Left lobe of liver (tissue), 2 donors: Measurements from ENCODE around the gene COPG2. TPM values are rescaled to one million over a fixed set of nuclear protein-coding genes. Genes with fewer than 3 reads are reported as not detected.
"Not testable (repeated sequence)": the region's sequence is repeated elsewhere in the genome, so short reads cannot be mapped to it uniquely, and the experiment has no call there.

ENCODE experiments used
- ATAC-seq: fragments of 200-7000 bp; cut with Tn5 transposase; one replicate; pipeline ENCODE4 v1.9.1; 2020; ENCODE audit warnings: mild to moderate bottlenecking, moderate library complexity
- DNase-seq: peaks from one replicate; pipeline ENCODE4 v3.0.0-alpha.2; 2020; ENCODE audit warnings: low spot score
- total RNA-seq: library from RNA; stranded (reverse); gene quantifications from one replicate; pipeline ENCODE4 v1.2.1, GENCODE V29; 2021
- donor health status: DM: no; HTN: no; CAD: no; lungs with moderate emphysema.
- donor health status: DM: no; HTN: yes; CAD: no.

The COPG2 gene
- total RNA-seq, 1 donor from 2014 or later = 5.4 TPM

DNA sequence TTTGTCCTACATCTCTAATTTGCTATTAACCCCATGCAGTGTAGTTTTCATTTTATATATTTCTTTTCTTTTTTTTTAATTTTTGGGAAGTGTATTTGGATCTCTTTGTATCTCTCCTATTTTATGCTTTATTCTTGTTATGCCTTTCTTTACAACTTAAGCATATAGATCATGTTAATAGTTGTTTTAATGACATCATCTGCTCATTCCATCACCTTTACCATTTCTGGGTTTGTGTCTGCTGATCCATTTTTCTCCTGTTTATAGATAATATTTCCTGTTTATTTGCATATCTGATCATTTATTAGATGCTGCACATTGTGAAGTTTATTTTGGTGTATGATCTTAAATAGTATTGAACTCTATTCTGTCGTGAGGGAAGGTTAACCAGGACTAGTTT lies 13.7 kb downstream of the COPG2 start:
- ATAC-seq = no peak
- DNase-seq = no peak

DNA sequence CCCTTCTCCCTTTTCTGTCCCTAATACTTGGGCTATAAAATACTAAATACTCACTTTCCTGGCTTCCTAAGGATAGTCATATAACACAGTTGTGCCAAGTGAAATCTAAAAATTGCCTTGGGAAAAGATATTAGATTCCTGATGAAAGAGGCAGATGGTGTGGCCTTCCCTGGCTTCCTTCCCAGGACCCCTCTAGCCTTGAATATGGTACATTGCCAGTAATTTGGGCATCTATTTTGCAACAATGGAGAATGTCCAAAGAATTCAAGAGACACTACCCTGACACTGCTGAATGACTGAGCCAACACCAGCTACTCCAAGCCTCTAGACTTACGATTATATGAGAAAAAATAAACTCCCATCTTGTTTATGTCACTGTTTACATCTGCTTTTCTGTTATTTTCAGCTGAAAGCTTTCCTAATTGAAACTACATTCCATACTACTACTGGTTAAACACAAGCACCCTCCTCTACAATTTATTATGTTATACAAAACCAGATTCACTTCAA lies 17.9 kb downstream of the COPG2 start:
- DNase-seq = no peak
- ATAC-seq = no peak

DNA sequence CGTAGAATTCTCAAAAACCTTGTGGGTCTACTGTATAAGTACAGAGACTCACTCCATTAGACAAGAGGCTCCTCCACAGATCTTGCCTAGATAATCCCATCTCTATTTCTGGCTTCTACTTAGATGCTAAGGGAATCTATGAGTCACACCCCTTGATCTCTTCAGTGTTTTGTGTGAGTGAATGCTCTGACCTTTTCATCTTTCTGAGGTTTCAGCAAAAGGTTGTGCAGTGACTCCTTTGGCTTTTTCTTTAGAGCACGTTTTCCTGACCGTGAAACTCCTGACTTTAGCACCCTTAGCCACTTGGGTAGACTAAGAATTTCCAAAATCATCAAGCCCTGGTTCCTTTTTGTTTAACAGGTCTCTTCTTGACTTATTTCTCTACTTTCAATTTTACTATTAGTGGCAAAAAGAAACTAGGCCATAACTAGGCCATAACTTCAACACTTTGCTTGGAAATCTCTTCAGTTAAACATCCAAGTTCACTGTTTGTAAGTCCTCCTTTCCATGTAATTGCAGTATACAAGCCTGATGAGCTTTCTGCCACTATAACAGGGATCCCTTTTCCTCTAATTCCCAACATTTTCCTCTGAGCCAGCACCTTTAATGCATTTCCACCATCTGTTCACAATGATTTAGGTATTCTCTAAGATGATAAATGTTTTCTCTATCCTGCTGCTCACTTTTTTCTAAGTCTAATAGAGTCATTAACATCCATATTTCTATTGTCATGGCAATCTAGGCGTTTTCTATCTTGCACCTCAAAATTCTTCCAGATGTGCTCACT lies 19.4 kb downstream of the COPG2 start:
- DNase-seq = no peak
- ATAC-seq = no peak

DNA sequence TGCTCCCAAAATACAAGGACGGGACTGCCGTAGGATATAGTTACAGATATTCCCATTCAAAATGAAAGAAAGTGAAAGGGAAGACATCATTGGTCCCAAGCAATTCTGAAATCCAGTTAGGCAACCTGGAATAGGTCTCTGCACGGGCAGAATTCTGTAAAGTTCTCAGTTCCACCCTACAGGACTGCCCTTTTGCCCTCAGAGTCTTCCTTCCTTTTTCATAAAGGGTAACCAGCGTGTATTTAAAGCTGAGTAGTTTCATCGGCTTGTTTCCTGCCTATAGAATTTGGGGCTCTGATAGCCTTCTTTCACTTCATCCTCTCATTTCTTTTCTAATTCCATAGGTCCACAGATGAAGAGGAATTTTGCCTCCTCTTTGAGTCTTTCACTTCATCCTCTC lies 20.0 kb downstream of the COPG2 start:
- DNase-seq (no peak), ATAC-seq (no peak)

DNA sequence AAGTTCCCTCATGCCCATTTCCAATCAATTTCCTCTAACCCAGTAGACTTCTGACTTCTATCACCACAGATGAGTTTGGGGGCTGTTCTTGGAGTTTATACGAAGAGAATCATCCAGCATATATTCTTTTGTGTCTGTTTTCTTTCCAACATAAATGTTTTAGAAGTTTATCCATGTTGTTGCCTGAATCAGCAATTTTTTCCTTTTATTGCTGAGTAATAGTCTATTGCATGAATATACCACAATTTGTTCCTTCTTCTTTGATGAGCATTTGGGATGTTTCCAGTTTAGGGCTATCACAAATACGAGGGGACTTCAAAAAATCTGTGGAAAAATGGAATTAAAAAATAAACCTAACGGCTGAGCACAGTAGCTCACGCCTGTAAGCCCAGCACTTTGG lies 26.2 kb downstream of the COPG2 start:
- DNase-seq (no peak), ATAC-seq (no peak)

DNA sequence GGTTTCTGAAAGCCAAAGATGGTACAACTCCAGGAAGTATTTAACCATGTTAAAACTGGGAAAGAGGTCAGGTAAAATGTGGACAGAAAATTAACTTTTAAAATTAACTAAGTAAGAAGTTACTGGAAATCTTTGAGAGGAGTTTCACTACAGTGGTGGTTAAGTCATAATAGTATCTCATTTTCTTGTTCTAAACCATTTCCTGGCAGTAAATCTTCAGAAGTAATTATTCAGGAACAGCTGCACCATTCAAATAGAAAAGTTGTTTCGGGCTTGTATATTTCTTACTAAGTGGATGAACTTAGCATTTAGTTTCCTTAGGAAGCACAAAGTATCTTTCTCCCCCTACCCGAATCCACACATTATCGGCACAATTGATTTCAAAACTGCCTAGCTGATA lies 27.1 kb downstream of the COPG2 start:
- ATAC-seq (no peak), DNase-seq (no peak)

DNA sequence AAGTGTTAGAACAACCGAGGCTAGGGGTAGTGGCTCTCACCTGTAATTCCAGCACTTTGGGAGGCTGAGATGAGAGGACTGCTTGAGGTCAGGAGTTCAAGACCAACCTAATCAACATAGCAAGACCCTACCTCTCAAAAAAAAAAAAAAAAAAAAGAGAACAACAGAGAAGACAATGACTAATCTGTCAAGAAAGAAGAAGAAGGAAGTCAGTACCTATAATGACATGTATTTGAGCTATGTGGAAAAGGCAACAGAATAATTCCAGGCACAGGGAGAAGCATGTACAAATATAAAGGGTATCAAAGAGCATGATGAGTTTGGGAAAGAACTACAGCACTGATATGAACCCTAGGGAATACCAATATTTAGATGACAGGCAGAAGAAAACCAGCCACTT lies 27.5 kb downstream of the COPG2 start:
- no peak for DNase-seq

DNA sequence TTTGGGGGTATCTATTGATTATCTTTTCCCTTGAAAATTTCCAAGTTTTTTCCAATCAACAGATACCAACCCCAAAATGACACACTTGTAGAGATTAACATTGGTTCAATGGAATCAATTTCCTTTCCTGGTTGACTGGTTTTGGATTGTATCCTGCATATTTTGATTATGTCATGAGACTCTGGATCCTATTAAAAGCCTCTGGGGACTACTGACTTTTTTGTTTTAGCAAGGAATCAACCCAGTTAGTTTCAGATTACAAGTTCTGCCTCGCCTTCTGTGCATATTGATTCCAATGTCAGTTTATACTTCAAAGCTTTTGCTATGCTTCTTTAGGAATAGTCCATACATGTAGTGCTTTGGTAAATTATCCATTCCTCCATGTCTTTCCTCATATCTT lies 29.2 kb downstream of the COPG2 start:
- ATAC-seq = no peak
- DNase-seq = no peak

More for the DNA sequence above, 27.5 kb downstream of the COPG2 start:
- no peak for ATAC-seq

DNA sequence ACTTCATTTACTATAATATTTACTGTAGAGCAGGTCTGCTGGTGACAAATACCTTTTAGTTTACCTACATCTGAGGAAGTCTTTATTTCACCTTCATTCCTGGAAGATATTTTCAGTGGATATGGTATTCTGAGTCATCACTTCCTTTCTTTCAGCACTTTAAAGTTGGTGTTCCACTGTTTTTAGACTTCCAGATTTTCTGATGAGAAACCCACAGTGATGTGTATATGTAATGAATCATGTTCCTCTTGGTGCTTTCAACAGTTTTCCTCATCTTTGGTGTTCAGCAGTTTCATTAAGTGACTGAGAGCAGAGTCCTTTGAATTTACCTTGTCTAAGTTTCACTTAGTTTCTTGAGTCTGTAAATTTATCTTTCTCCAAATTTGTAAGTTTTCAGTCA lies 36.4 kb downstream of the COPG2 start:
- DNase-seq = no peak
- ATAC-seq = no peak

DNA sequence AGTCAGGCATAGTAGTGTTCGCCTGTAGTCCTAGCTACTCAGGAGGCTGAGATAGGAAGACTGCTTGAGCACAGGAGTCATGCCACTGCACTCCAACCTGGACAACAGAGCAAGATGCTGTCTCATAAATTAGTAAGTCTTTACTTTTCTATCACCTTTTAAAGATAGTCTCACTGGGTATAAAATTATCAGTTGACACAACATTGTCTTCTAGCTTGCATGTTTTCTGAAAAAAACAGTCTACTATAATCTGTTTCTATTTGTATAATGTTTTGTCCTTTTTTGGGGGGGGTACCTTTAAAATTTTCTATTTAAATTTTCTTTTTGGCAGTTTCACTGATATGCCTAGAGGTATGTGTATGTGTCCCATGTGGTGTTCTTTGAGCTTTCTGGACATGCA lies 39.6 kb downstream of the COPG2 start:
- ATAC-seq = no peak
- DNase-seq = no peak

DNA sequence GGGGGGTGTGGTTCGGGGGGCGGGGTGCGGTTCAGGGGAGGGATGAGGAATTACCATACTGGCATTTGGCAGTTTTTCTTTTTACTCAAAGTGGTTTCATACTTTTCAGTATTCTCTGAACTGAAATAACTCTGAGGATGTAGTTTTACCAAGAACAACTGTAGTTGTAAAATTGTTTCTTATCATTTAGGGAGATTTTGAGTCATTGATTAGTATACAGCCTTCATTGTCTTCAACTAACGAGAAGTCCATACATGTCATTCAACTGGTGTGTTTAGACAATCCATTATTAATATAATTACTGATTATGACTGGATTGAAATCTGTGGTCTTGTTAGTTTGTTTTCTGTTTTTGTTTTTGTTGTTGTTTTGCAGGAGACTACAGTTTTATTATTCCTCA lies 40.8 kb downstream of the COPG2 start:
- no peak for DNase-seq
- no peak for ATAC-seq

DNA sequence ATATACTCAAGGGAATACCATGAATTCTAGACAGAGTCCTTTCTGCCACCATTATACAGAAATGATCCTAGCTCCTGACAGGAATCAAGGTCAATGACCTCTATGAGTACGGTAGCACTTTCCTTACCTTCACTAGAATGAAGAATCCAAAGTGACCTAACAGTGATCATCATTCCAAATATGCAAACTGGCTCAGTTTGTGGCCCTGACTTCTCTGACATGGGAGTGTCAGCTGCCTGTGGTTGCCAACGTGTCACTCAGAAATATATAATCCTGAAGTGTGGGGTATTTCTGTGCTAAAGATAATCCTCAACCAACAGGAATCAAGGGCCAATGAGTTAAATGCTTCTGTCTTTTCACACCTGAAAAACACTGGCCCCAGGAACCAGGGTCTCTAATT lies 45.7 kb downstream of the COPG2 start:
- ATAC-seq (no peak), DNase-seq (no peak)

DNA sequence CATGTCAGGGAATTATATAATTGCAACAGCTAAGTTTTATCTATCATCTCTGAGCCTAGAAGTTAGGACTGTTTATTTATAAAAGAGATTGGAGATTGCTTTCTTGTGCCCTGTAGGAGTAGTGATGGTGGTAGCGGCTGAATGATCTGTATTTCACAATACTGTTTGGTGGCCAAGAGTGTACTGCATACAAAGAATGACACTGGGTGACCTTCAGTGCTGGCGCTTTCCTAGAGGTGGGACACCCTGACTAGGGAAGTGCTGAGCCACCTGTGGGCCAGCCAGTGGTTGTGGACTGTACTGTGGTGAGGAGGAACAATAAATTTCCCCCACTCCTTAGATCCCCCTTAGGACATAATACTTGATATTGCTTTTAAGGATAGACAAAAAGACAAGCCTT lies 53.0 kb downstream of the COPG2 start:
- peak; percentile 58 for DNase-seq
- peak; percentile 100 for ATAC-seq

DNA sequence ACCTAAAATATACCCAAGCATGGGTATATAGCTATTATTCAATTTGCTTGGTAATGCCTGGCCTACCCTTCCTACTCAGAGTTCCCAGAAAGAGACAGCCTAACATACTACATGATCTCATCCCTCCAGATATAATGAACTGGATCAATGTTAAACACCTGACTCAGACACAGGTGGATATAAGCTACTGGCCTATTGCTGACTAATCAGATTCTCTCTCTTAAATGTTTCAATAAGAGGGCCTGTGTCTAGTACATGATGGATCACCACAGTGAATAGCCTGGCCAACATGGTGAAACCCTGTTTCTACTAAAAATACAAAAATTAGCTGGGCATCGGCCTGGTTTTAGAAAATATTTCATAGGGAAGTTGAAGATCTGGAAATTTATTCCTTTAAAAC lies 54.1 kb downstream of the COPG2 start:
- no peak for DNase-seq
- ATAC-seq = no peak

DNA sequence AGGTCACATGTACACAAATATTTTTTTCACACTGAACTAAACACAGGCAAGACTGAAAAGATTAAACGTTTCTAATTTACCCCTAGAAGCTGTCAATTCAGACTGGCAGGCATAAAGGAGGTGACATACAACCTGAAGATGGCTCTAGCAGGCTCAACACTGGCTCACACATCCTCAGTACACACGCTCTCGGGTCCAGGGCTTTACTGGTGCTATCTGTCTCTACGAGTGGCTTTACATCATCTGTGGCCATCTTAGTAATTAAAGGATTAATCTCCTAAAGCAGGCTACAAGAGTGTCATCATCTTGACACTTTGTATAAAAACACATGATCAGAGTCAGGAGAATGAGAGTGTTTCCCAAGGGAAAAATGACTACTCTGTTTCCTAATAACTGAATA lies 57.3 kb downstream of the COPG2 start:
- no peak for ATAC-seq
- no peak for DNase-seq

DNA sequence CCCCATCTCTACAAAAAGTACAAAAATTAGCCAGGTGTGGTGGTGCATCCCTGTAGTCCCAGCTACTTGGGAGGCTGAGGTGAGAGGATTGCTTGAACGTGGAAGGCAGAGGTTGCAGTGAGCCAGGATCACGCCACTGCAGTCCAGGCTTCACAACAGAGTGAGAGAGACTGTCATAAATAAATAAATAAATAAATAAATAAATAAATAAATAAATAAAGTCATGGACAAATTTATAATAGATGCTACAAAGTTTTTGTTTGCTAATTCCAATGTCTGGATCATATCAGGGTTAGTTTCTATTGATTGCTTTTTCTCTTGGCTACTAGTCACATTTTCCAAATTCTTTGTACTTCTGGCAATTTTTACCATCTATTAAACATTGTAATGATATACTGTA lies 61.5 kb downstream of the COPG2 start:
- DNase-seq, ATAC-seq: not testable (repeated sequence)

DNA sequence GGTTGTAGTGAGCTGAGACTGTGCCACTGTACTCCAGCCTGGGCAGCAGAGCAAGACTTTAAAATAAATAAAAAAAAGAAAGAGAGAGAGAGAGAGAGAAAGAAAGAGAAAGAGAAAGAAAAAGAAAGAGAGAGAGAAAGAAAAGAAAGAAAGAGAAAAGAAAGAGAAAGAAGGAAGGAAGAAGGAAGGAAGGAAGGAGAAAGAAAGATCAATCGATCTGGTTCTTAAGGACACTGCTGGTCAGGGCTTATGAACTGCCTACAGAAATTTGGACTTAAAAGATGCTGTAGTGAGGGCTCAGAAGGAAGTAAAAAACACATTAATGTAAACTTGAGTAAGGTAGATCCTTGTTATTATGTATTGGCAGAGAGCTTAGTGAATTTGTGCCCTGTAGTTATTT lies 62.4 kb downstream of the COPG2 start:
- no peak for DNase-seq

DNA sequence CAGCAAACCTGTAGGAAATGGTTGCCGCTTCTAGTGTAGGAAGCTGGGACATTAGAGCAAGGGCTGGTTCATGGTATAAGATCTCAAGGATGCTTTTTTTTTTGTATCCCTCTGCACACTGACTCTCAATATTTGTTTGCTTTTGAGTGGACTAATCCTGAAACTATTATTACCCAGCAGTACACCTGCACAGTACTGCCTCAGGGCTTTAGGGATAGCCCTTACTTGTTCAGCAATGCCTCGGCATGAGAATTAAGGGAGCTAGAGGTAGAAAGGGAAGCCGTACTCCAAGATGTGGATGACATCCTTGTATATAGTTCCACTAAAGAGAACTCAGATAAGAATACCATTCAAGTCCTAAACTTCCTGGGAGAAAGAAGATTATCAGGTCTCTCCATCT lies 70.5 kb downstream of the COPG2 start:
- DNase-seq (no peak), ATAC-seq (no peak)

More for the DNA sequence above, 62.4 kb downstream of the COPG2 start:
- no peak for ATAC-seq

DNA sequence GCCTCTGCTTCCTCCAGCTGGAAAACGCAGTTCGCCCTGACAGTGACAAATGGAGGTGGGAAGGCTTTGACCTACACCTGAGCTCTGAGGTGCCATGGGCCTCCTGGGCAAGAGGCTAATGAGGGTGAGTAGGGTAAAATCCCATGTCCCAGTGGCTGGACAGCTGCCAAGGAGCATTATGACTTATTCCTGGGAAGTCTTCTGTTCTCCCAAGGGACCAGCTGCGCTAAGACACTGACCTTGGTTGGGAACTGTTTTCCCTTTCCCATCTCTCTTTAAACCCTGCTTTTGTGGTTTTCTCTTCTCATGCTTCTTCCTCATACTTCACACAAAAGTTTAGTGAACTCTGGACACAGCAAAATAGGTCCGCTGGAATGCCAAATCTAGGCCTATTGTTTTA lies 72.6 kb downstream of the COPG2 start:
- DNase-seq (no peak), ATAC-seq (no peak)

DNA sequence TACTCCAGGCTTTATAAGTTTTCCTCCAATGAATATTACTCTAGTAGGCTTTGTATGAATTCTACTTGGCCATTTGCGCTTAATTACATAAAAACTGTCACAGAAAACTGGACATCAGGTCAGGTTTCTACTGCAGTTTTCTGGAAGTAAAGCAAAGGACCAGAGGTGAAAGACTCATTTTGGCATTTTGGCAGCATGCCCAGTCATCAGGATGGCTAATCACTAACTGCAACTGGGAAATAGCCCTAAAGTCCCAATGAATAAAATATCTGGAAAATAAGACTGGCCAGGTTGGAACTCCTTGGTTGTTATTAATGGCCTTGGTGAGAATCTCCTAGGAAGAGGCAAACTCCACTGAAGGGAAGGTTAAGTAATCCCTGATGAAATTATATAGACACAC lies 75.5 kb downstream of the COPG2 start:
- no peak for DNase-seq
- ATAC-seq = no peak

DNA sequence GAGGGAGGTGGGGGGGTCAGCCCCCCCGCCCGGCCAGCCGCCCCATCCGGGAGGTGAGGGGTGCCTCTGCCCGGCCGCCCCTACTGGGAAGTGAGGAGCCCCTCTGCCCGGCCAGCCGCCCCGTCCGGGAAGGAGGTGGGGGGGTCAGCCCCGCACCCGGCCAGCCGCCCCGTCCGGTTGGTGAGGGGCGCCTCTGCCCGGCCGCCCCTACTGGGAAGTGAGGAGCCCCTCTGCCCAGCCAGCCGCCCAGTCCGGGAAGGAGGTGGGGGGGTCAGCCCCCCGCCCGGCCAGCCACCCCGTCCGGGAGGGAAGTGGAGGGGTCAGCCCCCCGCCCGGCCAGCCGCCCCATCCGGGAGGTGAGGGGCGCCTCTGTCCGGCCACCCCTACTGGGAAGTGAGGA lies 77.1 kb downstream of the COPG2 start:
- not testable (repeated sequence) for ATAC-seq, DNase-seq

DNA sequence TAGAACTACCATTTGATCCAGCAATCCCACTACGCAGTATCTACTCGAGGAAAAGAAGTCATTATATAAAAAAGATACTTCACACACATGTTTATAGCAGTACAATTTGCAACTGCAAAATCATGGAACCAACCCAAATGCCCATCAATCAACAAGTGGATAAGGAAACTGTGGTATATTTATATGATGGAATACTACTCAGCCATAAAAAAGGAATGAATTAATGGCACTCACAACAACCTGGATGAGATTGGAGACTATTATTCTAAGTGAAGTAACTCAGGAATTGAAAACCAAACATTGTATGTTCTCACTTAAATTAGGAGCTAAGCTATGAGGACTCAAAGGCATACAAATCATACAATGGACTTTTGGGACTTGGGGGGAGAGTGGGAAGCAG lies 82.6 kb downstream of the COPG2 start:
- not testable (repeated sequence) for ATAC-seq, DNase-seq

DNA sequence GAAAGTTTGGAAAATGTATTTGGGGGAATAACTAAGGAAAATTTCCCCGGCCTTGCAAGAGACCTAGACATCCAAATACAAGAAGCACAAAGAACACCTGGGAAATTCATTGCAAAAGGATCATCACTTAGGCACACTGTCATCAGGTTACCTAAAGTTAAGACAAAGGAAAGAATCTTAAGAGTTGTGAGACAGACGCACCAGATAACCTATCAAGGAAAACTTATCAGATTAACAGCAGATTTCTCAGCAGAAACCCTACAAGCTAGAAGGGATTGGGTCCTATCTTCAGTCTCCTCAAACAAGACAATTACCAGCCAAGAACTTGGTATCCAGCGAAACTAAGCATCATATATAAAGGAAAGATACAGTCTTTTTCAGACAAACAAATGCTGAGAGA lies 93.4 kb downstream of the COPG2 start:
- not testable (repeated sequence) for ATAC-seq, DNase-seq
